Mammary epithelial cell (primary cell): ENCODE measurements around the gene GGT5.
"Not testable (repeated sequence)": the region's sequence is repeated elsewhere in the genome, so short reads cannot be mapped to it uniquely, and the experiment has no call there.

Experiments used
- CTCF ChIP-seq, 2 donors: IDR thresholded peaks in 1 of 2; conservative IDR thresholded peaks in 1 of 2; 2 replicates each; pipeline ENCODE4 v1.5.1; 2011 to 2012; ENCODE audit warnings: inconsistent platforms in 2 of 2, low read length in 2 of 2, mild to moderate bottlenecking in 2 of 2, control low read depth in 1 of 2, low read depth in 1 of 2; ENCODE audit not compliant: insufficient read depth in 1 of 2; ENCODE audit errors: extremely low read depth in 1 of 2
- EZH2 ChIP-seq: IDR thresholded peaks from 2 replicates; pipeline ENCODE4 v1.6.1; 2012; ENCODE audit warnings: low read length, inconsistent platforms, borderline replicate concordance

- not testable (repeated sequence) for TF ChIP-seq CTCF (conservative IDR thresholded peaks at IDR 0.05 in 1 of 2, IDR thresholded peaks at IDR 0.05 in 1 of 2; ENCODE audit: extremely low read depth in 1 of 2, insufficient read depth in 1 of 2, low read depth in 1 of 2, low read length in 2 of 2); EZH2
Observed at GRCh38 chr22:24280363-24280762, 35.5 kb upstream of the GGT5 start.
